ENCODE results near the gene LIPM. TPM values are rescaled to one million over a fixed set of nuclear protein-coding genes. Genes with fewer than 3 reads are reported as not detected.

The LIPM gene
- polyA plus RNA-seq, 1 experiment = not detected

DNA sequence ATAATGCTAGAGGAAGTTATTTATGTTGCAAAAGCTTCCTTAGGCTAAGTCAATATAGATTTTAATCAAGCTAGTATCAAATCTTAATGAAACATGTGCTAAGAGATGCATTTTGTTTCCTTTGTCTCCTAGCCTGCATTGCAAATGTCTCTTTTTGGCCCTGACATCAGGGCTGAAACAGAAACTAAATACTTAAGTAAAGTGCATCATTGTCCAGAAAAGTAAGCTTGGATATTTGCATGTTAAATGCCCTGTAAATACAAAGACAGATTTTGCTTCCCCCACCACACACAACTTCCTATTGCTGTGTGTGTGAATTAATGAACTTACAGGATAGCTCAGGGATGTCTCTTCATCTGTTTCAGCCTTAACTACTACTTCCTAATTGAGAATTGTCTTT lies 67.6 kb downstream of the LIPM start:
- DNase-seq (ENCODE audit: low read depth, low spot score) = no peak
- POLR2A ChIA-PET = no interaction called here
- H3K27ac ChIP-seq (ENCODE audit: low read depth, low read length) = no peak overlapping the region
- no peaks in the 10 kb centered on the region for H3K9me3 ChIP-seq (ENCODE audit: control insufficient read depth, insufficient read depth, low read length)
- no peaks in the 10 kb centered on the region for H3K27me3 ChIP-seq (ENCODE audit: control insufficient read depth, insufficient read depth, low read length)
- TF ChIP-seq, protein P1, sequence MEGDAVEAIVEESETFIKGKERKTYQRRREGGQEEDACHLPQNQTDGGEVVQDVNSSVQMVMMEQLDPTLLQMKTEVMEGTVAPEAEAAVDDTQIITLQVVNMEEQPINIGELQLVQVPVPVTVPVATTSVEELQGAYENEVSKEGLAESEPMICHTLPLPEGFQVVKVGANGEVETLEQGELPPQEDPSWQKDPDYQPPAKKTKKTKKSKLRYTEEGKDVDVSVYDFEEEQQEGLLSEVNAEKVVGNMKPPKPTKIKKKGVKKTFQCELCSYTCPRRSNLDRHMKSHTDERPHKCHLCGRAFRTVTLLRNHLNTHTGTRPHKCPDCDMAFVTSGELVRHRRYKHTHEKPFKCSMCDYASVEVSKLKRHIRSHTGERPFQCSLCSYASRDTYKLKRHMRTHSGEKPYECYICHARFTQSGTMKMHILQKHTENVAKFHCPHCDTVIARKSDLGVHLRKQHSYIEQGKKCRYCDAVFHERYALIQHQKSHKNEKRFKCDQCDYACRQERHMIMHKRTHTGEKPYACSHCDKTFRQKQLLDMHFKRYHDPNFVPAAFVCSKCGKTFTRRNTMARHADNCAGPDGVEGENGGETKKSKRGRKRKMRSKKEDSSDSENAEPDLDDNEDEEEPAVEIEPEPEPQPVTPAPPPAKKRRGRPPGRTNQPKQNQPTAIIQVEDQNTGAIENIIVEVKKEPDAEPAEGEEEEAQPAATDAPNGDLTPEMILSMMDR (IDR thresholded peaks at IDR 0.05; ENCODE audit: low read depth, low read length) = no peak
- no peak overlapping the region for H3K4me3 ChIP-seq (ENCODE audit: low read depth, low read length)
- CTCF ChIA-PET = interaction anchor here (0.7 to 2.5 kb wide), 5 partner anchors 17 to 287 kb away, joined by 3 to 10 read pairs (median 6); partner anchors contain the start of gene RNLS

Other genes starting within 250 kb of the LIPM start
- 6.1 and 8.0 TPM in 2 replicates for gene RNLS, start 219.4 kb upstream of the LIPM start, polyA plus RNA-seq (2011; rRNA removed)
- gene LIPJ, start 216.0 kb upstream of the LIPM start, polyA plus RNA-seq (2011; rRNA removed) = not detected in 2 replicates
- gene LIPF, start 138.3 kb upstream of the LIPM start, polyA plus RNA-seq (2011; rRNA removed) = not detected in 2 replicates
- gene LIPK, start 96.5 kb upstream of the LIPM start, polyA plus RNA-seq (2011; rRNA removed) = not detected in 2 replicates
- not detected in 2 replicates for gene LIPN, start 42.7 kb upstream of the LIPM start, polyA plus RNA-seq (2011; rRNA removed)
- 0.05 TPM in 1 of 2 replicates, not detected in the other for gene ANKRD22, start 49.1 kb downstream of the LIPM start, polyA plus RNA-seq (2011; rRNA removed)
- 41.6 and 50.3 TPM in 2 replicates for gene STAMBPL1, start 77.5 kb downstream of the LIPM start, polyA plus RNA-seq (2011; rRNA removed)
- 815 and 1,080 TPM in 2 replicates for gene ACTA2, start 150.0 kb downstream of the LIPM start, polyA plus RNA-seq (2011; rRNA removed)
- 67.0 and 78.4 TPM in 2 replicates for gene FAS, start 188.1 kb downstream of the LIPM start, polyA plus RNA-seq (2011; rRNA removed)

Measured in AG04450 (cell line).